Measurements from ENCODE around the gene ZNF525.

DNA sequence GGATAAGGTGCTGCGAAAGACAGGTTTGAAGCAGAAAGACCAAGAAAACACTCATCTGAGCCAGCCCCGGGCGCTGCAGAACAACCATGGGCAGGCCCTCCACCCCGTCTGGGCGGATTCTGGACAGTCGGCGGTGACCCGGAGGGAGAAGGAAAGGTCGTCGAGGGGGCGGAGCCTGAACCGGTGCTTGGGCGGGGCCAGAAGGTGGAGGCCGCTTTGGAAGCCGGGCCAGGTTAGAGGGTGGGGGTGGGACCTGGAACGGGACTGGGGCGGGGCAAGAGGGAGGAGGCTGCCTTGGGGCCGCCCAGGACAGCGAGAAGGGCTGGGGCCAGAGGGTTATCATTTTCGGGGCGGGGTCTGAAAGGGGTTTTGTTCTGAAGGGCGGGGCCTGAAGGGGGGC lies 24.5 kb downstream of the ZNF525 start:
- TF ChIP-seq, protein P1, sequence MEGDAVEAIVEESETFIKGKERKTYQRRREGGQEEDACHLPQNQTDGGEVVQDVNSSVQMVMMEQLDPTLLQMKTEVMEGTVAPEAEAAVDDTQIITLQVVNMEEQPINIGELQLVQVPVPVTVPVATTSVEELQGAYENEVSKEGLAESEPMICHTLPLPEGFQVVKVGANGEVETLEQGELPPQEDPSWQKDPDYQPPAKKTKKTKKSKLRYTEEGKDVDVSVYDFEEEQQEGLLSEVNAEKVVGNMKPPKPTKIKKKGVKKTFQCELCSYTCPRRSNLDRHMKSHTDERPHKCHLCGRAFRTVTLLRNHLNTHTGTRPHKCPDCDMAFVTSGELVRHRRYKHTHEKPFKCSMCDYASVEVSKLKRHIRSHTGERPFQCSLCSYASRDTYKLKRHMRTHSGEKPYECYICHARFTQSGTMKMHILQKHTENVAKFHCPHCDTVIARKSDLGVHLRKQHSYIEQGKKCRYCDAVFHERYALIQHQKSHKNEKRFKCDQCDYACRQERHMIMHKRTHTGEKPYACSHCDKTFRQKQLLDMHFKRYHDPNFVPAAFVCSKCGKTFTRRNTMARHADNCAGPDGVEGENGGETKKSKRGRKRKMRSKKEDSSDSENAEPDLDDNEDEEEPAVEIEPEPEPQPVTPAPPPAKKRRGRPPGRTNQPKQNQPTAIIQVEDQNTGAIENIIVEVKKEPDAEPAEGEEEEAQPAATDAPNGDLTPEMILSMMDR (conservative IDR thresholded peaks at IDR 0.05; ENCODE audit: low read depth, low read length), result no peak
- TF ChIP-seq EZH2 (IDR thresholded peaks at IDR 0.05; ENCODE audit: borderline replicate concordance, low read depth, low read length, poor library complexity, severe bottlenecking), result no peak
